ENCODE measurements around the gene CMSS1.

Gene CMSS1

GRCh38 chr3:100160521-100160920, 342.9 kb downstream of the CMSS1 start:
- DNase-seq, result no peak
- Histone ChIP-seq H3K4me1 (peaks cover 12% of the 10 kb centered on the region), H3K9me3 (no peaks in the 10 kb centered on the region; the same call in 1 of the 2 replicates), H3K36me3 (peaks cover 4% of the 10 kb centered on the region; the same call in 1 of the 2 replicates), H3K4me3 (ENCODE audit: low read depth, low read length) (no peak overlapping the region), H3K27me3 (no peaks in the 10 kb centered on the region)
- TF ChIP-seq, protein P1, sequence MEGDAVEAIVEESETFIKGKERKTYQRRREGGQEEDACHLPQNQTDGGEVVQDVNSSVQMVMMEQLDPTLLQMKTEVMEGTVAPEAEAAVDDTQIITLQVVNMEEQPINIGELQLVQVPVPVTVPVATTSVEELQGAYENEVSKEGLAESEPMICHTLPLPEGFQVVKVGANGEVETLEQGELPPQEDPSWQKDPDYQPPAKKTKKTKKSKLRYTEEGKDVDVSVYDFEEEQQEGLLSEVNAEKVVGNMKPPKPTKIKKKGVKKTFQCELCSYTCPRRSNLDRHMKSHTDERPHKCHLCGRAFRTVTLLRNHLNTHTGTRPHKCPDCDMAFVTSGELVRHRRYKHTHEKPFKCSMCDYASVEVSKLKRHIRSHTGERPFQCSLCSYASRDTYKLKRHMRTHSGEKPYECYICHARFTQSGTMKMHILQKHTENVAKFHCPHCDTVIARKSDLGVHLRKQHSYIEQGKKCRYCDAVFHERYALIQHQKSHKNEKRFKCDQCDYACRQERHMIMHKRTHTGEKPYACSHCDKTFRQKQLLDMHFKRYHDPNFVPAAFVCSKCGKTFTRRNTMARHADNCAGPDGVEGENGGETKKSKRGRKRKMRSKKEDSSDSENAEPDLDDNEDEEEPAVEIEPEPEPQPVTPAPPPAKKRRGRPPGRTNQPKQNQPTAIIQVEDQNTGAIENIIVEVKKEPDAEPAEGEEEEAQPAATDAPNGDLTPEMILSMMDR (IDR thresholded peaks at IDR 0.05; ENCODE audit: low read depth, low read length), result no peak

- Histone ChIP-seq H3K36me3 (peaks cover 2% of the 10 kb centered on the region; the same call in 1 of the 2 replicates), H3K4me3 (ENCODE audit: low read depth, low read length) (no peak overlapping the region), H3K9me3 (no peaks in the 10 kb centered on the region), H3K27me3 (no peaks in the 10 kb centered on the region), H3K4me1 (peaks cover 12% of the 10 kb centered on the region)
- TF ChIP-seq, protein P1 (IDR thresholded peaks at IDR 0.05; ENCODE audit: low read depth, low read length), result no peak
- DNase-seq, result no peak
These were observed 346.1 kb downstream of the CMSS1 start for GRCh38 chr3:100163787-100164186.

DNA sequence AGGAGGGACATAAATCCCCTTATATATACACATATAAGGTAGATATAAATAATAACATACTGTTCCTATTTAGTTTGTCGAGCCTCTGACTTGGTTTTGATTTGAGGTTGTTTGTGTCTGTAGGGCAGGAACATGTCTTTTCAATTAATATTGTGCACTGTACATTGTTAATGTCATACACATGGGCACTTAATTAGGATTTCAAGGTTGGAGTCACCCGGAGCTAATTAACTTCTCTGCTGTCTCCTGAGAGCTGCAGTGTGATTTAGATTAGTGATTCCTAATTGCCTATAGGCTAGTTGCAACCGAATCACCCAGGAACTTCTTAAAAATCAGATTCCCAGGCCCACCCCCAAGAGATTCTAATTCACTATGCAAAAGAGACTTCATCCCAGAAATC, 347.1 kb downstream of the CMSS1 start:
- no peaks in the 10 kb centered on the region for H3K27me3 ChIP-seq
- peaks cover 2% of the 10 kb centered on the region; the same call in 1 of the 2 replicates for H3K36me3 ChIP-seq
- no peak for DNase-seq
- H3K4me3 ChIP-seq (ENCODE audit: low read depth, low read length), result no peak overlapping the region
- H3K9me3 ChIP-seq, result no peaks in the 10 kb centered on the region
- TF ChIP-seq, protein P1 (IDR thresholded peaks at IDR 0.05; ENCODE audit: low read depth, low read length), result no peak
- peaks cover 15% of the 10 kb centered on the region for H3K4me1 ChIP-seq

DNA sequence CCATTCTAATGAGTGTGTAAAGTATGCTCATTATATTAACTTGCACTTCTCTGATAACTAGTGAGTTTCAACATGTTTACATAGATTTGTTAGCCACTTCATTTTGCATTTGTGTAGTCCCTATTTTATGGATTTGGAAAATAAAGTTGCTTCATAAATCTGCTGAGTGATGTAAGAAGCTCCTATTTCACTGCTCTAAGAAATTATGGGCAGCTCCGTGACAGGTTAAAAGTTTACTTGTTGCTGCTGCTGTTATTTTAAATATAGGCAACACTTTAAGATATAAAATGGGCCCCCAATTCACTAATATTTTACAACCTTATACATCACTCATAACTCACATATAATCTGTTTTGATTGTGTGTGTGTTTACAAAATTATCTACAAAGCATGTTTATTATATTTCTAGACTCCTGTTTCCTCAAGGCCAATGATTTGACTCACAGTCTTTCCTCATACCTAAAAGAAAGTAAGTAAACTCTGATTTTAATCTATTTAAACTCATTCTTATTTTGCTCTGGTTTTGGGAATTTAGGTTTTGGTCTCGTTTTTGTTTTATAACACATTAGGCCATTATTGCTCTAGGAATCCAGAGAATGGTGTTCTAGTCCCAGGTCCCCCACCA, 348.4 kb downstream of the CMSS1 start:
- Histone ChIP-seq H3K27me3 (no peaks in the 10 kb centered on the region), H3K4me1 (peaks cover 9% of the 10 kb centered on the region), H3K36me3 (no peaks in the 10 kb centered on the region; the same call in 1 of the 2 replicates), H3K4me3 (ENCODE audit: low read depth, low read length) (no peak overlapping the region), H3K9me3 (no peaks in the 10 kb centered on the region)
- TF ChIP-seq, protein P1 (IDR thresholded peaks at IDR 0.05; ENCODE audit: low read depth, low read length), result no peak
- no peak for DNase-seq

- H3K9me3 ChIP-seq, result no peaks in the 10 kb centered on the region
- H3K36me3 ChIP-seq, result peaks cover 6% of the 10 kb centered on the region
- DNase-seq, result peak; percentile 51
- no peaks in the 10 kb centered on the region for H3K27me3 ChIP-seq
- no peak overlapping the region for H3K4me3 ChIP-seq (ENCODE audit: low read depth, low read length)
- TF ChIP-seq, protein P1 (IDR thresholded peaks at IDR 0.05; ENCODE audit: low read depth, low read length), result no peak
- H3K4me1 ChIP-seq, result peaks cover 6% of the 10 kb centered on the region
These were observed 351.7 kb downstream of the CMSS1 start for GRCh38 chr3:100169201-100169920.

GRCh38 chr3:100170486-100170885, 352.8 kb downstream of the CMSS1 start:
- Histone ChIP-seq H3K36me3 (peaks cover 6% of the 10 kb centered on the region), H3K27me3 (no peaks in the 10 kb centered on the region), H3K4me3 (ENCODE audit: low read depth, low read length) (no peak overlapping the region), H3K4me1 (peaks cover 4% of the 10 kb centered on the region; the same call in 1 of the 2 replicates), H3K9me3 (no peaks in the 10 kb centered on the region)
- TF ChIP-seq, protein P1 (IDR thresholded peaks at IDR 0.05; ENCODE audit: low read depth, low read length), result no peak
- DNase-seq, result no peak
